H1 (cell line): Measurements from ENCODE around the gene GBE1. TPM values are rescaled to one million over a fixed set of nuclear protein-coding genes. Genes with fewer than 3 reads are reported as not detected.

ENCODE experiments used
- CTCF ChIA-PET: fragments of 300-600 bp; sonication (Branson Sonifier 250); formaldehyde crosslinking; loops from one replicate; lab custom pipeline; 2021; ENCODE audit not compliant: partially characterized antibody; lab: Charles Lee
- POLR2A ChIA-PET: fragments of 300-600 bp; sonication (Branson Sonifier 250); formaldehyde crosslinking; loops from one replicate; lab custom pipeline; 2021; ENCODE audit warnings: inconsistent platforms; ENCODE audit not compliant: partially characterized antibody; lab: Charles Lee
- DNase-seq, 2 experiments: peaks; one replicate each; pipeline versions ENCODE4 v3.0.0 to v3.0.0-alpha.2; 2010 to 2022; ENCODE audit warnings: low spot score in 2 of 2, low read depth in 1 of 2, mixed read lengths in 1 of 2
- FAIRE-seq: peaks from 2 replicates; lab custom pipeline; 2011; peaks lifted over from hg19 to GRCh38; lab: Jason Lieb, UNC
- H2AFZ ChIP-seq: 2 replicates; pipeline ENCODE4 v1.8.1; 2012; ENCODE audit warnings: low read length, inconsistent platforms
- H2AK5ac ChIP-seq: 2 replicates; pipeline ENCODE4 v1.6.1; 2013; ENCODE audit warnings: low read depth, low read length
- H2BK120ac ChIP-seq: replicated peaks from 2 replicates; pipeline ENCODE3; 2013; ENCODE audit warnings: low read depth, low read length, inconsistent platforms
- H2BK12ac ChIP-seq: 2 replicates; pipeline ENCODE4 v1.6.1; 2013; ENCODE audit warnings: low read depth, low read length
- H2BK15ac ChIP-seq: 2 replicates; pipeline ENCODE4 v1.6.1; 2013; ENCODE audit warnings: low read length
- H2BK20ac ChIP-seq: 2 replicates; pipeline ENCODE4 v1.6.1; 2013; ENCODE audit warnings: low read length
- H2BK5ac ChIP-seq: 2 replicates; pipeline ENCODE4 v1.6.1; 2013; ENCODE audit warnings: low read depth, low read length
- H3K14ac ChIP-seq: 2 replicates; pipeline ENCODE4 v1.6.1; 2013; ENCODE audit warnings: inconsistent platforms; ENCODE audit not compliant: insufficient read length
- H3K18ac ChIP-seq: 2 replicates; pipeline ENCODE4 v1.6.1; 2013; ENCODE audit warnings: low read length; ENCODE audit errors: extremely low read depth
- H3K23ac ChIP-seq: 2 replicates; pipeline ENCODE4 v1.6.1; 2013; ENCODE audit warnings: inconsistent platforms; ENCODE audit not compliant: insufficient read length
- H3K23me2 ChIP-seq: 2 replicates; pipeline ENCODE4 v1.6.1; 2013; ENCODE audit warnings: low read depth, low read length
- H3K27ac ChIP-seq: 2 replicates; pipeline ENCODE4 v1.6.1; 2011; ENCODE audit warnings: low read depth, low read length, inconsistent platforms
- H3K27me3 ChIP-seq, 4 experiments: replicated peaks in 1 of 4; 1 replicate in 1 of 4; 2 replicates in 3 of 4; pipeline versions ENCODE4 v1.6.1 to v1.8.1; 2011 to 2013; ENCODE audit warnings: low read length in 3 of 4, mild to moderate bottlenecking in 3 of 4, inconsistent platforms in 2 of 4, mixed read lengths in 2 of 4, moderate library complexity in 1 of 4; ENCODE audit not compliant: control insufficient read depth in 3 of 4, insufficient read depth in 3 of 4; ENCODE audit errors: extremely low read depth in 1 of 4
- H3K36me3 ChIP-seq, 4 experiments: 2 replicates each; pipeline versions ENCODE4 v1.6.1 to v1.8.1; 2011 to 2013; ENCODE audit warnings: mild to moderate bottlenecking in 4 of 4, low read length in 3 of 4, moderate library complexity in 2 of 4, control low read depth in 1 of 4, inconsistent platforms in 1 of 4; ENCODE audit not compliant: insufficient read depth in 4 of 4, control insufficient read depth in 2 of 4
- H3K4ac ChIP-seq: replicated peaks from 2 replicates; pipeline ENCODE3; 2013; ENCODE audit warnings: low read length, low read depth, mixed read lengths, inconsistent platforms; ENCODE audit not compliant: insufficient read length
- H3K4me1 ChIP-seq, 4 experiments: replicated peaks in 1 of 4; 1 replicate in 1 of 4; 2 replicates in 3 of 4; pipeline versions ENCODE4 v1.6.1 to v1.8.1; 2011 to 2013; ENCODE audit warnings: low read length in 3 of 4, inconsistent platforms in 2 of 4, mixed read lengths in 1 of 4; ENCODE audit not compliant: insufficient read depth in 4 of 4, control insufficient read depth in 3 of 4
- H3K4me2 ChIP-seq, 2 experiments: 2 replicates each; pipeline versions ENCODE4 v1.6.1 to v1.8.1; 2011 to 2013; ENCODE audit warnings: low read depth in 2 of 2, low read length in 2 of 2, control low read depth in 1 of 2, inconsistent platforms in 1 of 2, mild to moderate bottlenecking in 1 of 2; ENCODE audit not compliant: insufficient read depth in 1 of 2
- H3K4me3 ChIP-seq, 4 experiments: fragments of 200-600, 300-600 bp in 1 of 4; sonication (generic), shearing (Covaris generic), sonication (Bioruptor Twin) in 1 of 4; 2 replicates each; pipeline versions ENCODE4 v1.5.1 to v1.8.1; 2011 to 2016; ENCODE audit warnings: low read length in 4 of 4, low read depth in 3 of 4, control low read depth in 2 of 4, inconsistent platforms in 2 of 4, mild to moderate bottlenecking in 2 of 4, mixed read lengths in 1 of 4, moderate library complexity in 1 of 4; ENCODE audit not compliant: insufficient read depth in 2 of 4; ENCODE audit errors: extremely low read depth in 1 of 4
- H3K56ac ChIP-seq: replicated peaks from 2 replicates; pipeline ENCODE3; 2013; ENCODE audit warnings: low read depth, mild to moderate bottlenecking, mixed read lengths, low read length, inconsistent platforms; ENCODE audit not compliant: insufficient read length
- H3K79me1 ChIP-seq: 2 replicates; pipeline ENCODE4 v1.6.1; 2013; ENCODE audit warnings: low read depth, low read length, control low read depth
- H3K79me2 ChIP-seq, 2 experiments: 2 replicates each; pipeline versions ENCODE4 v1.6.1 to v1.8.1; 2012 to 2013; ENCODE audit warnings: low read length in 2 of 2, mild to moderate bottlenecking in 2 of 2, inconsistent platforms in 1 of 2; ENCODE audit not compliant: insufficient read depth in 2 of 2, control insufficient read depth in 1 of 2
- H3K9ac ChIP-seq, 4 experiments: replicated peaks in 1 of 4; 1 replicate in 1 of 4; 2 replicates in 3 of 4; pipeline versions ENCODE4 v1.6.1 to v1.8.1; 2011 to 2013; ENCODE audit warnings: low read depth in 3 of 4, low read length in 3 of 4, control low read depth in 2 of 4, mild to moderate bottlenecking in 2 of 4, moderate library complexity in 2 of 4, inconsistent platforms in 1 of 4; ENCODE audit errors: extremely low read depth in 1 of 4
- H3K9me3 ChIP-seq, 2 experiments: 2 replicates each; pipeline versions ENCODE4 v1.6.1 to v1.8.1; 2012 to 2013; ENCODE audit warnings: mild to moderate bottlenecking in 2 of 2, moderate library complexity in 2 of 2, control low read depth in 1 of 2, inconsistent platforms in 1 of 2, low read depth in 1 of 2, low read length in 1 of 2, mixed read lengths in 1 of 2; ENCODE audit not compliant: insufficient read depth in 2 of 2
- H4K20me1 ChIP-seq, 2 experiments: replicated peaks in 1 of 2; 2 replicates each; pipeline versions ENCODE3 to v1.8.1; 2011 to 2013; ENCODE audit warnings: inconsistent platforms in 2 of 2, low read length in 2 of 2, mild to moderate bottlenecking in 1 of 2; ENCODE audit not compliant: insufficient read depth in 2 of 2, control insufficient read depth in 1 of 2
- H4K5ac ChIP-seq: 2 replicates; pipeline ENCODE4 v1.6.1; 2013; ENCODE audit warnings: low read length, low read depth, mixed read lengths, inconsistent platforms; ENCODE audit not compliant: insufficient read length
- H4K8ac ChIP-seq: 2 replicates; pipeline ENCODE4 v1.8.0; 2013; ENCODE audit warnings: mild to moderate bottlenecking, moderate library complexity, low read length, inconsistent platforms; ENCODE audit not compliant: insufficient read depth; ENCODE audit errors: extremely low read depth
- H4K91ac ChIP-seq: replicated peaks from 2 replicates; pipeline ENCODE3; 2013; ENCODE audit warnings: low read length, mixed read lengths, inconsistent platforms; ENCODE audit not compliant: insufficient read length
- CBX5 ChIP-seq: fragments of 300-800, 300-1000 bp; sonication (generic); IDR thresholded peaks from 2 replicates; pipeline ENCODE4 v1.7.1; 2016; ENCODE audit warnings: antibody characterized with exemption, low read length, low read depth
- CBX8 ChIP-seq: fragments of 300-800, 300-1000 bp; sonication (generic); IDR thresholded peaks from 2 replicates; pipeline ENCODE4 v1.7.1; 2016; ENCODE audit warnings: low read depth, low read length, borderline replicate concordance
- CTCF ChIP-seq, 3 experiments: IDR thresholded peaks; 1 replicate in 2 of 3; 2 replicates in 1 of 3; pipeline versions ENCODE4 v1.5.1 to v1.6.1; 2011; ENCODE audit warnings: low read length in 3 of 3, mild to moderate bottlenecking in 3 of 3, inconsistent platforms in 2 of 3, low read depth in 1 of 3, moderate library complexity in 1 of 3; ENCODE audit not compliant: insufficient read depth in 1 of 3; ENCODE audit errors: control extremely low read depth in 1 of 3
- FOSL1 ChIP-seq: IDR thresholded peaks from 2 replicates; pipeline ENCODE4 v1.6.1; 2011; ENCODE audit warnings: mild to moderate bottlenecking, low read depth, low read length, moderate library complexity; ENCODE audit not compliant: insufficient read depth
- GABPA ChIP-seq: IDR thresholded peaks from 2 replicates; pipeline ENCODE4 v1.6.1; 2011; ENCODE audit warnings: mild to moderate bottlenecking, low read length, moderate library complexity, borderline replicate concordance; ENCODE audit not compliant: insufficient read depth
- JUN ChIP-seq: IDR thresholded peaks from 2 replicates; pipeline ENCODE4 v1.6.1; 2011; ENCODE audit warnings: low read depth, mild to moderate bottlenecking, improper control_type of control experiment, low read length
- RBBP5 ChIP-seq: IDR thresholded peaks from 2 replicates; pipeline ENCODE4 v1.7.1; 2012; ENCODE audit warnings: low read depth, mild to moderate bottlenecking, inconsistent platforms, low read length, moderate library complexity, borderline replicate concordance
- RFX5 ChIP-seq: IDR thresholded peaks from 2 replicates; pipeline ENCODE4 v1.6.1; 2011; ENCODE audit warnings: low read depth, low read length, improper control_type of control experiment, borderline replicate concordance
- SP2 ChIP-seq: IDR thresholded peaks from 2 replicates; pipeline ENCODE4 v1.6.1; 2012; ENCODE audit warnings: mild to moderate bottlenecking, low read length, inconsistent platforms
- SP4 ChIP-seq: IDR thresholded peaks from 2 replicates; pipeline ENCODE4 v1.6.1; 2012; ENCODE audit warnings: low read length, inconsistent platforms
- SRF ChIP-seq: IDR thresholded peaks from 2 replicates; pipeline ENCODE4 v1.6.1; 2011; ENCODE audit warnings: mild to moderate bottlenecking, low read depth, low read length, moderate library complexity
- WGBS, 2 experiments: shearing (Covaris generic) in 1 of 2; methylation state at CpG; one replicate each; pipeline versions ENCODE4 v1.1.6 to v1.1.7; 2013 to 2015; ENCODE audit warnings: low lambda C conversion rate in 2 of 2, mixed read lengths in 2 of 2, inconsistent platforms in 1 of 2, low coverage in 1 of 2, missing lambda C conversion rate in 1 of 2; ENCODE audit not compliant: insufficient replicate concordance in 2 of 2, insufficient coverage in 1 of 2, insufficient read length in 1 of 2; ENCODE audit errors: extremely low coverage in 1 of 2, missing lambda C conversion rate in 1 of 2; 5-methylcytosine and 5-hydroxymethylcytosine counted together
- polyA plus RNA-seq, 7 experiments: library from polyadenylated mRNA; depleted of rRNA in 3 of 7; stranded (reverse) in 5 of 7; unstranded in 2 of 7; fragments of >200 nt in 5 of 7; fragments of 200-250 nt in 2 of 7; gene quantifications; 1 replicate in 5 of 7; 2 replicates in 1 of 7; 4 replicates in 1 of 7; pipeline versions ENCODE4 v1.2.1 to v1.2.3, GENCODE V29; 2011 to 2013; ENCODE audit warnings: missing spikeins in 2 of 7, mixed read lengths in 2 of 7
- total RNA-seq: library from RNA; stranded (reverse); fragmentation: NEBNext Ultra II Directional; extraction: Animal tissue kit (Norgen Biotek cat#: 25700); gene quantifications from 2 replicates; pipeline ENCODE4 v1.2.1, GENCODE V29; 2021

GBE1 gene
- total and polyA plus RNA-seq, 2 of the 8 experiments (the other 6 are each of a cell fraction or from before 2014, with no cell fraction given): 3.3 to 7.3 TPM

GRCh38 chr3:81699536-81700320, 61.7 kb downstream of the GBE1 start:
- no peak overlapping the region for H3K4me3 ChIP-seq
- no peak overlapping the region for H3K4ac ChIP-seq
- FAIRE-seq: no peak
- no peak overlapping the region for H2AK5ac ChIP-seq
- no peak overlapping the region for H4K91ac ChIP-seq
- no peaks in the 10 kb centered on the region for H3K4me1 ChIP-seq
- POLR2A ChIA-PET: no interaction called here
- H2BK5ac ChIP-seq: no peak overlapping the region
- no peaks in the 10 kb centered on the region for H3K79me2 ChIP-seq
- no peak overlapping the region for H3K27ac ChIP-seq
- H3K9me3 ChIP-seq: no peaks in the 10 kb centered on the region
- no peak overlapping the region for H3K23ac ChIP-seq
- H2BK12ac ChIP-seq: no peak overlapping the region
- H3K36me3 ChIP-seq: no peaks in the 10 kb centered on the region
- H3K4me2 ChIP-seq: no peak overlapping the region
- WGBS, 2 experiments: 93% methylated on average over 8 of the region's 8 CpGs; no CpG with 5 or more reads in 1 of the 2 experiments
- no peak overlapping the region for H2AFZ ChIP-seq
- no peaks in the 10 kb centered on the region for H3K79me1 ChIP-seq
- H3K14ac ChIP-seq: no peak overlapping the region
- H2BK120ac ChIP-seq: no peak overlapping the region
- H3K18ac ChIP-seq: no peak overlapping the region
- CTCF ChIA-PET: no interaction called here
- no peak for DNase-seq
- H3K56ac ChIP-seq: no peak overlapping the region
- no peak overlapping the region for H2BK15ac ChIP-seq
- H4K20me1 ChIP-seq: no peaks in the 10 kb centered on the region
- no peaks in the 10 kb centered on the region for H3K27me3 ChIP-seq
- H2BK20ac ChIP-seq: no peak overlapping the region
- no peaks in the 10 kb centered on the region; the same call in 1 of the 2 replicates for H3K23me2 ChIP-seq
- H3K9ac ChIP-seq: no peak overlapping the region
- no peak overlapping the region for H4K8ac ChIP-seq
- H4K5ac ChIP-seq: no peak overlapping the region
- TF ChIP-seq SP4 (no peak), GABPA (no peak), CTCF (IDR thresholded peaks at IDR 0.05; ENCODE audit: control extremely low read depth in 1 of 3, insufficient read depth in 1 of 3, low read depth in 1 of 3, low read length in 3 of 3) (no peak), RBBP5 (no peak), SRF (no peak), CBX5 (no peak), JUN (no peak), FOSL1 (no peak), SP2 (no peak), CBX8 (no peak), RFX5 (no peak)
